GM10248 (cell line): Measurements from ENCODE around the gene SSBP1.

Experiments used
- CTCF ChIA-PET: fragments of 300-600 bp; sonication (Branson Sonifier 250); formaldehyde crosslinking; extraction: SDS; loops from one replicate; lab custom pipeline; 2021; ENCODE audit warnings: antibody characterized with exemption; lab: Yijun Ruan, JAX
- POLR2A ChIA-PET: fragments of 350-650 bp; sonication (Branson Sonifier 250); formaldehyde crosslinking; extraction: SDS; loops from one replicate; lab custom pipeline; 2020; ENCODE audit warnings: antibody characterized with exemption; lab: Yijun Ruan, JAX
- DNase-seq: peaks from one replicate; pipeline ENCODE4 v3.0.0; 2012; ENCODE audit errors: extremely low spot score
- CTCF ChIP-seq: IDR thresholded peaks from 2 replicates; pipeline ENCODE4 v1.5.1; 2012; ENCODE audit warnings: mild to moderate bottlenecking, low read depth; ENCODE audit errors: extremely low read depth, missing control alignments, control extremely low read depth

SSBP1 gene

DNA sequence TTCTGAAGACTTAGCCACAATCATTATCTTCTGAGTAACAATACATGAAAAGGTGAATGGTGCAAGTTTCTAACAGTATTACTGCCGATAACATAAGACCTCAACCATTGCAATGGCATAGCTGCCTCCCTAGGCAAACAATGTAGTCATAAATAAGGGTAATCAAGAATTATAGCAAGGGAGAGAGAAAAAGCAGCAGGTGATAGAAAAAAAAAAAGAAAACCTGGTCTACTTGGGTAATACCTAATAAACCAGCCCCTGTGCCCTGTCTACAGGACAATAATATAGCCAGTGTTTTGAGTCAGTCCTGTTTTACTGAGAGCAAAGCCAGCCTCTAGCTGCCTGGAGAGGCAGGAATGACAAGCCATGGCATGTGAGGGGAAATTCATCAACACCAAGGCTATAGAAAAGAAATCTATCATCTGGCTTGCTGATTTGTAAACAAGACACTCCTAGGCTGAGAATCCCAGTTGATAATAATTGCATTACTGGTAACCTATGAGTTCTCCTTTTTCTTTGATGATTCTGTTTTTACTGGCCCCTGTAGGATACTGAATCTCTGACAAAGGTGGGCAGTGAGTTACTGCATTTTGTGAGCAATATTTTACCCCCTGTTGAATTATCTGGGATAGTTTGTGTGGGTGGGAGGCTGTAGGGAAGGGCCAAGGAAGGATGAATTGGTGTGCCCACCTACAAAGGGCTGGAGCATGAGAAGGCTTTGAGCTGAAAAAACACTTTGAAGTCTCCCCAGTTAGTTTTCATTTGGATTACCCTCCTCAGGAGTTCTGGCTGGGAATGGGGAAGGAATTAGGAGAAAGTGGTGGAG is 31.7 kb upstream of the SSBP1 start:
- no peak for TF ChIP-seq CTCF
- CTCF ChIA-PET, result no interaction called here
- DNase-seq, result no peak
- POLR2A ChIA-PET, result no interaction called here

DNA sequence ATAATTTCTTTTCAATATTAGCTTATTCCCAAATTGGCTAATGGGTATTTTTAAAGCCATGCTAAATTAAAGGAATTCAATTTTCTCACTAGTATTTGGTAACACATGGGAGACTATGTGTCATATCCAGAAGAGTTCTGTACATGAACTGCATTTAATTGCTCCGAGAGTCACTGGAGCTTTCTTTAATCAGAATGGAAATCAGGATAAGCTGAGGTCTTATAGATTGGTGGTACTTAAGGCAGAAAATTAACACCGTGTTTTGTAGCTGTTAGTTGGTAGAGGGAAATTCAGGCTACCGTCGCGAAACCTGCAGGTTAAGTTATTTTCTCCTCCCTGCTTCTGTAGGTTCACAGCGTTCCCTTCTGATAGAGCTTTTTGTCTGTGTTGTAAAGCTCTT is 29.8 kb upstream of the SSBP1 start, which contains the start of gene WEE2:
TSS of gene WEE2 (plus strand) at position 3 of the 400 bp plus-strand sequence. CDS start 406 bp downstream, outside the sequence.
- POLR2A ChIA-PET, result no interaction called here
- TF ChIP-seq CTCF, result no peak
- DNase-seq, result no peak
- CTCF ChIA-PET, result interaction anchor here (1.0 to 4.1 kb wide), 12 partner anchors 9 to 78 kb away, joined by 3 to 24 read pairs (median 4); no protein-coding TSS in a partner anchor

DNA sequence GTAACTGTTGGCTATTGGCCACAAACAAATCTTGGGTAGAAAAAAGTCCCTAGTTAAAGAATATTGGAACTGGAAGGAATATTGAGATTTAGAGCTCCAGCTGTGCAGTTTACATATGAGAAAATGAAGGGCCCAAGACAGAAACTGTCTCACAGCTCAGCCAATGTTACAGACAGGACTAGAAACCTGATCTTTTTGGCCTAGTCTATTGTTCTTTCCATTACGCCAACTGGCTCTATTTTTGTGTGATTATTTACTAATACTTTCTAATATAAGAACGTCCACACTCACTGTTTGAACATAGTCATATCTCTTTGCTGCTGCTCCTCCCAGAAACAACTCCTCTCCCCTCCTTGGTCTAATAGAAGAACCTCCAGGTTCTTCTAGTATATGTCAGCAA is 28.8 kb upstream of the SSBP1 start:
- DNase-seq, result no peak
- CTCF ChIA-PET, result interaction anchor here (1.0 to 4.1 kb wide), 9 partner anchors 10 to 77 kb away, joined by 3 to 24 read pairs (median 4); no protein-coding TSS in a partner anchor
- POLR2A ChIA-PET, result no interaction called here

DNA sequence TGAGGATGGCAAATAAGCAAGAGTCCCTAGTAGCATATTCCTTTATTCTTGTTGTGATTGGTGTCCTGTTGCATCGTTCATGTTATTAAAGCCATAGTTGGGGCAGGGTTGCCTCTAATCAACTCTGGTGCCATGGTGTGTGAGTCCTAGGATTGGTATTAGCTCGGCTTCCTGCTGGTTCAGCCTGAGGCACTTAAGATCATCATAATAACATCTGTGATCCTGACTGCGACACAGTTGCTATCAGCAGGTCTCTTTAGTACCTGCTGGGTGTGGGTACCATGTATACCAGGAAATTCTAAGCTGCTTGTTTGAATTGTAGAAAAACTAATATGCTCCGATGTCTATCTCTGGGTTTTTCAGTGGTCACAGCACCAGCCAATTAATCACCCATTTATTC is 28.4 kb upstream of the SSBP1 start:
- ChIA-PET CTCF (interaction anchor here (1.2 to 4.1 kb wide), 7 partner anchors 10 to 76 kb away, joined by 3 to 24 read pairs (median 4); no protein-coding TSS in a partner anchor), POLR2A (no interaction called here)
- no peak for DNase-seq
- no peak for TF ChIP-seq CTCF

More for the DNA sequence above, 28.8 kb upstream of the SSBP1 start:
- no peak for TF ChIP-seq CTCF

DNA sequence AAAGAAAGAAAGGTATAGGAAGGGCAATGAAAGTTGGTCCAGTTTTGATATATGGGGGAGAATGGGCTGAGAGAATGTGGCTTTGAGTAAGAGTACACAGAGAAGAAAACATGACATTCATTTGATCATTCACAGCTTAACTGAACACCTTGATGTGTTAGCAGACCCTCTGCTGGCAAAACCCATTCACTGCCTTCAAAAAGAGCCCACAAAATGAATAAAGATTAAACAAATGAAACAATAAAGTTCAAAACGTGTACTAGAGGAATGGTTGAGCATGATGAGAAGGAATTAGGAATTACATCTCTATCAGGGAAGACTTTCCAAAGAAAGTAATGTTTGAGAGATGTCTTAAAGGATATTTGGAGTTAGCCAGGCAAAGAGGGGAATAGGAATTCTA is 27.9 kb upstream of the SSBP1 start:
- peak; percentile 28 for TF ChIP-seq CTCF
- CTCF ChIA-PET, result interaction anchor here (0.8 to 4.1 kb wide), 6 partner anchors 11 to 55 kb away, joined by 3 to 24 read pairs (median 7); no protein-coding TSS in a partner anchor
- no peak for DNase-seq
- POLR2A ChIA-PET, result no interaction called here

- DNase-seq, result no peak
- TF ChIP-seq CTCF, result no peak
- ChIA-PET POLR2A (no interaction called here), CTCF (interaction anchor here (1.2 to 2.2 kb wide), 5 partner anchors 9 to 45 kb away, joined by 3 to 10 read pairs (median 3); no protein-coding TSS in a partner anchor)
Measured at GRCh38 chr7:141712603-141713255, 25.4 kb upstream of the SSBP1 start.
